Gastroesophageal sphincter (tissue), 3 donors: ENCODE results near the gene DLK1.

Experiments
- CTCF ChIP-seq, 4 experiments: fragments of 200-600 bp in 2 of 4; fragments of 450-650 bp in 2 of 4; sonication (generic) in 1 of 4; IDR thresholded peaks; one replicate each; pipeline ENCODE4 v1.5.1; 2017 to 2019; ENCODE audit warnings: antibody characterized with exemption in 4 of 4, mild to moderate bottlenecking in 2 of 4, moderate library complexity in 2 of 4
- POLR2A ChIP-seq, 2 donors: fragments of 450-650 bp; IDR thresholded peaks; one replicate each; pipeline ENCODE4 v1.6.1; 2017; ENCODE audit warnings: antibody characterized with exemption in 2 of 2, mild to moderate bottlenecking in 2 of 2, moderate library complexity in 1 of 2
- POLR2AphosphoS5 ChIP-seq: sonication (generic); formaldehyde crosslinking; IDR thresholded peaks from one replicate; pipeline ENCODE4 v1.6.1; 2017; ENCODE audit warnings: antibody characterized with exemption

DNA sequence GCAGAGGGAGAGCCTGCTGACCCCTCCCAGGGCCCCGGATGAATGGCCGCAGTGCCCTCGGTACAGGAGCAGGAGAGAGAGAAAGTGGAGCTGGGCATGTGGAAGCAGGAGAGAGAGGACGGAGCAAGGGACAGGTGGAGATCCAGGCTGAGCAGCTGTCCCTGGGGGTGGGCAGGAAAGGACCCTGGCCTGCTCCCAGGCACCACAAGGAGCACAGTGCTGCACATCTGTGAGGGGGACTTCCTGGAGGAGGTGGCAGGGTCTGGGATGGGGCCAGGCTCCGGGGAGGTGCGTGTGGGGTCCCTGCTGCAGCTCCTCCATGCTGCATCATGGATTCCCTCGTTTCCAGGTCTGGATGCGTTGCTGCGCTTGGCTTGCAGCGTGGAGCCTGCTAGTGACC is 13.0 kb upstream of the DLK1 start:
- TF ChIP-seq CTCF (IDR thresholded peaks at IDR 0.05) (no peak), POLR2AphosphoS5 (no peak), POLR2A (IDR thresholded peaks at IDR 0.05) (no peak)
